ENCODE results near the gene COL24A1. TPM values are rescaled to one million over a fixed set of nuclear protein-coding genes. Genes with fewer than 3 reads are reported as not detected.

COL24A1 gene
- total RNA-seq, 2 experiments from 2014 or later = not detected

Other genes starting within 250 kb of the COL24A1 start
- 10 to 100 TPM; 63.1 to 71.3 TPM for gene ODF2L, start 239.6 kb upstream of the COL24A1 start, total RNA-seq

Data from activated CD4-positive, alpha-beta memory T cell treated with anti-CD3 and anti-CD28 coated beads, Interleukin-2, amount 10 ng/mL, durations not matched to agents 7 days and 5 days (primary cell).